HT-29 (cell line): ENCODE data around the gene IL1RAPL2. TPM values are rescaled to one million over a fixed set of nuclear protein-coding genes. Genes with fewer than 3 reads are reported as not detected.
"Not testable (repeated sequence)": the region's sequence is repeated elsewhere in the genome, so short reads cannot be mapped to it uniquely, and the experiment has no call there.

Experiments
- DNase-seq: peaks from one replicate; pipeline ENCODE4 v3.0.0-alpha.2; 2015; ENCODE audit warnings: low spot score
- small RNA-seq: library from RNA; depleted of rRNA; stranded (forward); fragments of <200 nt; gene quantifications from one replicate; pipeline ENCODE3, GENCODE V24; 2014
- total RNA-seq: library from RNA; depleted of rRNA; stranded (reverse); fragments of >200 nt; shearing (Covaris generic); gene quantifications from 2 replicates; pipeline ENCODE4 v1.2.3, GENCODE V29; 2014

The IL1RAPL2 gene
- total RNA-seq, 1 experiment from 2014 or later: not detected

DNA sequence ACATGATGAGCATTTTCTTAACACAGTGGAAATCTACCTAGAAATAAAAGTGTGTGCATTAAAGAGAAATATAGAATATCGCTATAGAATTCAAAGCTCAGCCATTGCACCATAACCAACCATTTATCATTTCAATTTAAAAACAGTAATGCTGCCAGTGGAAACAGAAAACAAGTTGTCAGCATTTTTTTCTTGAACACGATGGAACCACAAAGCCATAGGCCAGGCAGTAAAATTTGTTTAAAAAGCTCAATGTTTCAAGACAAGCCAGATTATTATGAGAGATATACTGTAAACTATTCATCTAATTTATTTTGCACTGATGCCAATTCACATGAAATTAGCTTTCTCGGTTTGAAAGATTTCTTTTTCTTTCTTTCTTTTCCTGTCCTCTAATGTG lies 1209.7 kb downstream of the IL1RAPL2 start:
- no peak for DNase-seq

GRCh38 chrX:105781804-105782203 lies 1215.8 kb downstream of the IL1RAPL2 start:
- no peak for DNase-seq

DNA sequence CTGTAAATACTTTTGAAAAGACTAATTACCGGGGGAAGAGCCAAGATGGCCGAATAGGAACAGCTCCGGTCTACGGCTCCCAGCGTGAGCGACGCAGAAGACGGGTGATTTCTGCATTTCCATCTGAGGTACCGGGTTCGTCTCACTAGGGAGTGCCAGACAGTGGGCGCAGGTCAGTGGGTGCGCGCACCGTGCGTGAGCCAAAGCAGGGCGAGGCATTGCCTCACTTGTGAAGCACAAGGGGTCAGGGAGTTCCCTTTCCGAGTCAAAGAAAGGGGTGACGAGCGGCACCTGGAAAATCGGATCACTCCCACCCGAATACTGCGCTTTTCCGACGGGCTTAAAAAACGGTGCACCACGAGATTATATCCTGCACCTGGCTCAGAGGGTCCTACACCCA lies 1230.9 kb downstream of the IL1RAPL2 start:
- DNase-seq: not testable (repeated sequence)

DNA sequence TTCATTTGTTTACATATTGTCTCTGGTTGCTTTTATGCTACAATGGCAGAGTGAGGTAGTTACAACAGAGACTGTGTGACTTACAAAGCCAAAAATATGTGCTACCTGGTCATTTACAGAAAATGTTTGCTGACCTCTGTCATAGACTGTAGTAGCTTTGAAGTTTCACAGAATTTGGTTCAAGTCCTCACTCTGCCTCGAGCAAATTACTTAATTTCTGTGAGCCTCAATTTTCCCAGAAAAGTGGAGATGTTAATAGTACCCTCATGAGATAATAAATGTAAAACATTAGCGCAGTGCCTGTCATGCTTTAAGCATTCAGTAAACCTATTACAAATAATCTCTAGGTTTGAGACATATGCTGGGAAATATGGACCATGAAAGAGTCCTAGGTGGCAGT lies 1237.9 kb downstream of the IL1RAPL2 start:
- no peak for DNase-seq

DNA sequence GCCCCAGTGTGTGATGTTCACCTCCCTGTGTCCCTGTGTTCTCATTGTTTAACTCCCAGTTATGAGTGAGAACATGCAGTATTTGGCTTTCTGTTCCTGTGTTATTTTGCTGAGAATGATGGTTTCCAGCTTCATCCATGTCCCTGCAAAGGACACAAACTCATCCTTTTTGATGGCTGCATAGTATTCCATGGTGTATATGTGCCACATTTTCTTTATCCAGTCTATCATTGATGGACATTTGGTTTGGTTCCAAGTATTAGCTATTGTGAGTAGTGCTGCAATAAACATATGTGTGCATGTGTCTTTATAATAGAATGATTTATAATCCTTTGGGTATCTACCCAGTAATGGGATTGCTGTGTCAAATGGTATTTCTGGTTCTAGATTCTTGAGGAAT lies 1239.7 kb downstream of the IL1RAPL2 start:
- not testable (repeated sequence) for DNase-seq

DNA sequence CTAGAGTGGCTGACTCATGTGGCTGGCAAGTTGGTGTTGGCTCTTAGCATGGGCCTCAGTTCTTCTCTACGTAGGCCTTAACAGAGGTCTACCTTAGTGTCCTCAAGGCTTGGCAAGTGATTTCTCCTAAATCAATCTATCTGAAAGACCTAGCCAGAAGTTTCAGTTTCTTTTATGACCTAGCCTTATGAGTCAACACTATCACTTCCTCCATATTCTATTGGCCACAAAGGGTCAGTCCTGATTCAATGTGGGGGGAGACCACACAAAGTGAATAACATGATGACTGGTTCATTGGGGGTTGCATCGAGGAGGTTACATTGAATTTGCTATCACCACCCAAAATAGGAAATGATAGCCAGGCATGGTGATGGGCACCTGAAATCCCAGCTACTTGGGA lies 1250.5 kb downstream of the IL1RAPL2 start:
- DNase-seq: no peak

Small RNAs within 50 kb of the gene (small RNA-seq; reads per million reads assigned to genes)
- gene RNU6-207P: not detected
